Measurements from ENCODE around the gene KIFC1.
"Not testable (repeated sequence)": the region's sequence is repeated elsewhere in the genome, so short reads cannot be mapped to it uniquely, and the experiment has no call there.

KIFC1 gene

GRCh38 chr6:33391278-33391921 lies at the start of gene KIFC1:
Gene KIFC1 (plus strand): TSS chr6:33391823. CDS start chr6:33391986, 163 bp downstream.
- peak; percentile 100 for DNase-seq

- DNase-seq = not testable (repeated sequence)
These were observed 48.0 kb upstream of the KIFC1 start for GRCh38 chr6:33343606-33343952.

- peak; percentile 80 for DNase-seq
These were observed 47.5 kb upstream of the KIFC1 start for GRCh38 chr6:33343953-33344611.

GRCh38 chr6:33344701-33345697 lies 46.6 kb upstream of the KIFC1 start:
- peak; percentile 96 for DNase-seq

GRCh38 chr6:33346972-33347371 lies 44.7 kb upstream of the KIFC1 start:
- DNase-seq = not testable (repeated sequence)

- no peak for DNase-seq
These were observed 43.8 kb upstream of the KIFC1 start for GRCh38 chr6:33347816-33348215.

GRCh38 chr6:33355860-33356259 lies 35.8 kb upstream of the KIFC1 start:
- not testable (repeated sequence) for DNase-seq

- DNase-seq = no peak
These were observed 35.3 kb upstream of the KIFC1 start for GRCh38 chr6:33356295-33356694.

- DNase-seq = peak; percentile 68
These were observed 34.3 kb upstream of the KIFC1 start for GRCh38 chr6:33357160-33357871.

- no peak for DNase-seq
These were observed 32.3 kb upstream of the KIFC1 start for GRCh38 chr6:33359331-33359730.

GRCh38 chr6:33363486-33363885 lies 28.1 kb upstream of the KIFC1 start:
- not testable (repeated sequence) for DNase-seq

GRCh38 chr6:33364475-33365205 lies 27.0 kb upstream of the KIFC1 start:
- peak; percentile 87 for DNase-seq

GRCh38 chr6:33365206-33365971 lies 26.2 kb upstream of the KIFC1 start:
- not testable (repeated sequence) for DNase-seq

GRCh38 chr6:33367009-33367714 lies 24.5 kb upstream of the KIFC1 start:
- no peak for DNase-seq

- not testable (repeated sequence) for DNase-seq
These were observed 24.0 kb upstream of the KIFC1 start for GRCh38 chr6:33367715-33368025.

GRCh38 chr6:33371901-33372300 lies 19.7 kb upstream of the KIFC1 start:
- not testable (repeated sequence) for DNase-seq

- no peak for DNase-seq
These were observed 19.0 kb upstream of the KIFC1 start for GRCh38 chr6:33372526-33373123.

- no peak for DNase-seq
These were observed 17.4 kb upstream of the KIFC1 start for GRCh38 chr6:33373960-33374910.

- DNase-seq = peak; percentile 78
These were observed 16.4 kb upstream of the KIFC1 start for GRCh38 chr6:33375143-33375671.

Measured in hematopoietic multipotent progenitor cell treated with erythropoietin and hydrocortisone succinate and interleukin-3 and kit ligand, for 6 days (in vitro differentiated cells).